ENCODE results near the gene LIX1L.
A peak's percentile ranks its signal among the peaks of the same experiment; 100 is the strongest.

LIX1L gene

DNA sequence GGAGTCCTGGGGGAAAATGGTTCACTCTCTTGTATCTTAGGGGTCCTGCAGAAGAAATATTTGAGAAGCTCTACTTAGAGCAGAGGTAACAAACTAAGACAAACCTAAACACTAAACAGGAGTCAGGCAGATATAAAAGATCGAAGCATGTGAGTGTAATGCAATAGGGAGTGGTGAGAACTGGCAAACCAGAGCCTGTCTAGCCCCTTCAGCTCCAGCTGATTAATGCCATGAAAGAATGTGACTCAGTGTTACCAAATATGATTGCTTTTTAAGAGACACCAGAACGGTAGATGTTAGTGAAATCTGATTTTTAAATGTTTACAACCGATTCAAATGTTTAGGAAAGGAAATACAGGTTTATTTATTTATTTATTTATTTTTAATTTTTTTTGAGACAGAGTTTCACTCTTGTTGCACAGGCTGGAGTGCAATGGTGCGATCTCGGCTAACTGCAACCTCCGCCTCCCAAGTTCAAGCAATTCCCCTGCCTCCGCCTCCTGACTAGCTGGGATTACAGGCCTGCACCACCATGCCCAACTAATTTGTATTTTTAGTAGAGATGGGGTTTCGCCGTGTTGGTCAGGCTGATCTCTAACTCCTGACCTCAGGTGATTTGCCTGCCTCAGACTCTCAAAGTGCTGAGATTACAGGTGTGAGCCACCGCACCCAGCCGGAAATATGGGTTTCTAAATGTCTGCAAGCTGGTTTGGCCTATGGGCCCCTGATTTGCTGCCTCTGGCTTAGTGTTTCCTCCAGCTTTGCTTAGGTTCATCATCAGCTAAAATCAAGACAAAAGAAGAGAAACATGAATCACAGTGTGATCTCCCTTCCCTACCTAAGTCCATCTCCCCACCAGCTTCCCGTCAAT is 26.4 kb upstream of the LIX1L start:
- H3K27ac ChIP-seq = no peak overlapping the region
- TF ChIP-seq, protein P1, sequence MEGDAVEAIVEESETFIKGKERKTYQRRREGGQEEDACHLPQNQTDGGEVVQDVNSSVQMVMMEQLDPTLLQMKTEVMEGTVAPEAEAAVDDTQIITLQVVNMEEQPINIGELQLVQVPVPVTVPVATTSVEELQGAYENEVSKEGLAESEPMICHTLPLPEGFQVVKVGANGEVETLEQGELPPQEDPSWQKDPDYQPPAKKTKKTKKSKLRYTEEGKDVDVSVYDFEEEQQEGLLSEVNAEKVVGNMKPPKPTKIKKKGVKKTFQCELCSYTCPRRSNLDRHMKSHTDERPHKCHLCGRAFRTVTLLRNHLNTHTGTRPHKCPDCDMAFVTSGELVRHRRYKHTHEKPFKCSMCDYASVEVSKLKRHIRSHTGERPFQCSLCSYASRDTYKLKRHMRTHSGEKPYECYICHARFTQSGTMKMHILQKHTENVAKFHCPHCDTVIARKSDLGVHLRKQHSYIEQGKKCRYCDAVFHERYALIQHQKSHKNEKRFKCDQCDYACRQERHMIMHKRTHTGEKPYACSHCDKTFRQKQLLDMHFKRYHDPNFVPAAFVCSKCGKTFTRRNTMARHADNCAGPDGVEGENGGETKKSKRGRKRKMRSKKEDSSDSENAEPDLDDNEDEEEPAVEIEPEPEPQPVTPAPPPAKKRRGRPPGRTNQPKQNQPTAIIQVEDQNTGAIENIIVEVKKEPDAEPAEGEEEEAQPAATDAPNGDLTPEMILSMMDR (IDR thresholded peaks at IDR 0.05) = no peak
- no peak for TF ChIP-seq ZFX (IDR thresholded peaks at IDR 0.05; ENCODE audit: borderline replicate concordance)

DNA sequence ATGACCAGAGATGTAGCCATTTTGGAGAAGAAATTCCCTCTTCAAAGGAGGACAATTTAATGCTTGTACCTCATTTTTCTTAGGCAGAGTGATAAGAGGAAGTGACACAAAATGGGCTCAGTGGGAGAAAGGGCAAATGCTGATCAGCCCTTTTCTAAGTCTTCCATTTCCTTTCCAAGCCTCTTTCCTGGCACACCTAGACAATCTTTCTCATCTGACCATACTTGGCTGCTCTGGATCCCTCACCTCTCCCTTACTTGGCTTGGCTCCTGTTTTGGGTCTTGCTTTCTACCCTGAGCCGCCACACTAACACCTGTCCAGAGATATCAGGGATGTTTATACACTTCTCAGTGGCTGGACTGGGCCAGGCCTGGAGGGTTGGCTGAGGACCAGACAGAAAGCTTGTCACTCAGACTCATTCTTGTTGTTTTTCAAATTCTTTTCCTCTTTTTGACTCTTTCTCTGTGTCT is 25.4 kb upstream of the LIX1L start:
- no peak overlapping the region for H3K27ac ChIP-seq
- TF ChIP-seq, protein P1 (IDR thresholded peaks at IDR 0.05) = no peak
- TF ChIP-seq ZFX (IDR thresholded peaks at IDR 0.05; ENCODE audit: borderline replicate concordance) = no peak

DNA sequence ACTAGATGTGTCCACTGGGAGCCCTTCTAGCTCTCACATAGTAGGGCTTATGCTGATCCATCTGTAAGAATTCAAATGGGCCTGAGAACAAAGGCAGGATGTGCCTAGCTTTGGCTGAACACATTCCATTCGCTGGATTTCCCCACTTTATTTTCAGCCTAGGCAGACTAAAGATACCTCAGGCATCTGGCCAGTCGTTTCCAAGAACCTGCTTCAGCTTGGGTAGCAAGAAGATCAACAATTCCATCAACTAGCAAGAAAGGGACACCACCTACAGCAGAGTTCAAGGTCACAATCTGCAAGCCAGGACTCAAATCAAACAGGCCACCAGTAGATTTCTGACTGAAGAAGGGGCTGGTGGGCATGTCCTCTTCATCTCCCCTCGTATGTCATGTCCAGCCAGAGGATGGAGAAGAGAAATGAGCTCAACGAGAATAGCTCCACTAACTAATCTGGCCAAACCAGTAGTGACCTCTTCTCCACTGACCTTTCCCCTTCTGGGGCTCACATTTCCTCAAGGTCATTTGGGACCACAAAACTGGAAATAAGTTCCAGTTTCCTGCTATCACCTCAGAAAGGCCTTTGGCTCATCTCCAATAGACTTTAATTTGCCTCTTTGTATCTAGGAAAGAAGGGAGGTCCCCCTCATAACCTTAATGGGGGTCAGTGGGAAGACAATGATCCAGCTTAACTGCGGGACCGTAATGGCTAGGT is 24.4 kb upstream of the LIX1L start:
- H3K27ac ChIP-seq = no peak overlapping the region
- TF ChIP-seq, protein P1 (IDR thresholded peaks at IDR 0.05) = no peak
- TF ChIP-seq ZFX (IDR thresholded peaks at IDR 0.05; ENCODE audit: borderline replicate concordance) = no peak

DNA sequence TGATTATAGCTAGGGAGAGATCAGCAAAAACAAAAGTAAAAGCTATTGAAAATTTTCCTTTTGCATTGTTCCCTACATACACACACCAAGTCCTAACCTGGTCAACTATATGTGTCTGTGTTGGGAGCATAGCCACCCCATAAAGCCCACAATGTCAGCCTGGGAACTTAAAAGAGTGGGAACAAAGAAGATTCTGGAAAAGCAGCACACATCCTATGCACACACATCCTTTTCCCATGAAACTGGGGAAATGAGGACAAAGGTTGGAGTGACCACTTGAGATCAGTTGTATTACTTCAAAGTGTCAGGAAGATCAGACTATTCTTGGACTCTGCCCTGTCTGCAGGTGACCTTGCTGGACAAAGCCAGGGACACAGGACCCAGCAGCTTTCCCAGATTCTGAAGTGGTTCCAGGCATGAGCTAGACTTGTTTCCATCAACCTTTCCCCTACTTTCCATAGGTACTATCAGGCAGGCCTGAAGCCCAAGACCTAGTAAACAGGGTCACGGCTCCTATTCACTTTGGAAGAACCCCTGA is 22.7 kb upstream of the LIX1L start:
- peak overlapping the region; percentile 90 for H3K27ac ChIP-seq
- TF ChIP-seq, protein P1 (IDR thresholded peaks at IDR 0.05) = no peak
- TF ChIP-seq ZFX (IDR thresholded peaks at IDR 0.05; ENCODE audit: borderline replicate concordance) = no peak

DNA sequence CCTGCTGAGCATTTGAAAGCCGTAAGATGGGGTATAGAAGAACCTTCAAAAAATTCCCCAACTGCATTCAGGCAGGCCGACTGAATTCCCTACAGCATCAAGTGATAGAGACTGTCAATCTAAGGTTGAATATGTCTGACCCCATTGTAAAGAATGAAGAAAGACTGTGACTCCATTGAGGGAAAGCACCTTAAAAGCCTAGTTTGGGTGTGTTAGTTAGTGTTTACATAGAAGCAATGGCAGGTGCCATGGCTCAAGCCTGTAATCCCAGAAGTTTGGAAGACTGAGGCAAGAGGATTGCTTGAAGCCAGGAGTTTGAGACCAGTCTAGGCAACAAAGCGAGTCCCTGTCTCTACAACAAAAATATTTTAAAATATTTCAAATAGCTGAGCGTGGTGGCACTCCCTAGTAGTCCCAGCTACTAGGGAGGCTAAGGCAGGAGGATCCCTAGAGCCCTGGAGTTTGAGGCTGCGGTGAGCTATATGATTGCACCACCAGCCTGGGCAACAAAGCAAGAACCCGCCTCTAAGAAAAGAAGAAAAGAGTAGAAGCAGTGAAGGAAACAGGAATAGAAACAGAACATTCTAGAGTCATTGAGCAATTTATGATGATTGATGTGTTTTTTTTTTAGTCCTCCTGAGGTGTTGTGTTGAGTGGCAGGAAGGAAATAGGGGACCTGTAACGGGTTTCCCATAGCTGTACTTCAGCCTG is 22.1 kb upstream of the LIX1L start:
- TF ChIP-seq ZFX (IDR thresholded peaks at IDR 0.05; ENCODE audit: borderline replicate concordance) = no peak
- TF ChIP-seq, protein P1 (IDR thresholded peaks at IDR 0.05) = no peak
- H3K27ac ChIP-seq = peak overlapping the region; percentile 90

DNA sequence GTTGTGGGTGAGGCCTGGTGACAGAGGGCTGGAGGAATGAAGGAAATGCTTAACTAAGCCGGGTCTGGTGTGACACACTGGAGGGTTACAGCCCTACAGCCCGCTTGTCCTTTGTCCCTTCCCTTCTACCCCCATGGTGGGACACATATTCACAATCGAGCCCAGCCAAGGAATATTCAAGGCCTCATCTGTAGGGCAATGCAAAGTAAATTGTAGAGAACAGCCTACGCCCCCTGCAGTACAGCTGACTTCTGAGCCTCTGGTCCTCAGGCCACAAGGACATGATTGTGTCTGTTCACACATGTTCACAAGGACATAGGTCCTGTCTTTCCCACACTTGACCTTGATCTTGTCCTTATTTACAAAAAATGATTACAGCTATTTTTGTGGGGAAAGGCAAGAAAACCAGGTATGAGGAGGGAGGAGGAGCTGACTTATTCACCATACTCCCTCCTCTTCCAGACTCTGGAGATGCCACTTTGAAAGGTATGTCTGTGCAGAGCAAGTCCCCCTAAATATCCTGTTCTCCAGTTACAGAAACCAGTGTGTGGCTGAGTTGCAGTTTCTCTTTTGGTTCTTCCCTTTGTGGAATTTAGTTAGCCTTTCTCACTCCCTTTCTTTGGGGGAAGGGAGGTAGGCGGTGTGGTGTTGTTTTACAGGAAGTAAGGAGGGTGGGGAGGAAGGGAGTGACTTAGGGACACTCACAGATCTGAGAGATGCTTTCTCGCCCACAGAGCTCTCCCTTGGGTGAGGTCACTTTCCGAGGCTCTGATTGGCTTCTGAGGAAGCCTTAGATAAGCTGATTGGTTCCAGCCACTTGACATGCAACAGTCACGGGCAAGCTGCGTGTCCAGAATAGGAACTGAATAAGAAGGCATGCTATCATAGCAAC is 21.3 kb upstream of the LIX1L start:
- TF ChIP-seq, protein P1 (IDR thresholded peaks at IDR 0.05) = peak; percentile 67
- no peak for TF ChIP-seq ZFX (IDR thresholded peaks at IDR 0.05; ENCODE audit: borderline replicate concordance)
- H3K27ac ChIP-seq = peak overlapping the region; percentile 90

All from 22Rv1 (cell line).